Lower leg skin (tissue), 4 donors: ENCODE results near the gene TMSB10. TPM values are rescaled to one million over a fixed set of nuclear protein-coding genes. Genes with fewer than 3 reads are reported as not detected.

Experiments
- DNase-seq, 2 donors: peaks; one replicate each; pipeline ENCODE4 v3.0.0-alpha.2; 2019; ENCODE audit warnings: low spot score in 2 of 2
- H3K4me3 ChIP-seq: fragments of 200-600 bp; sonication (generic); 2 replicates; pipeline ENCODE4 v1.5.1; 2017; ENCODE audit warnings: mild to moderate bottlenecking, low read depth; ENCODE audit not compliant: poor library complexity, severe bottlenecking
- CTCF ChIP-seq, 3 donors: fragments of 450-650 bp; IDR thresholded peaks; one replicate each; pipeline ENCODE4 v1.5.1; 2016; ENCODE audit warnings: antibody characterized with exemption in 3 of 3, mild to moderate bottlenecking in 3 of 3, moderate library complexity in 2 of 3
- POLR2A ChIP-seq, 2 donors: fragments of 450-650 bp; IDR thresholded peaks; one replicate each; pipeline ENCODE4 v1.6.1; 2016 to 2017; ENCODE audit warnings: antibody characterized with exemption in 2 of 2, mild to moderate bottlenecking in 1 of 2, moderate library complexity in 1 of 2
- WGBS, 2 donors: methylation state at CpG; one replicate each; pipeline ENCODE4 v1.1.5; 2018; 5-methylcytosine and 5-hydroxymethylcytosine counted together
- intact Hi-C: fragments of 100-400 bp; cut with DNase I; formaldehyde crosslinking; loops from one replicate; pipeline ENCODE4 v1.15.0; 2023; ENCODE audit warnings: low total_unique reads
- total RNA-seq, 4 donors: library from RNA; depleted of rRNA; stranded (reverse); fragments of >200 nt; gene quantifications; one replicate each; pipeline ENCODE4 v1.1.0, GENCODE V29; 2016

Gene TMSB10
- total RNA-seq, 4 donors from 2014 or later, result 774 to 1,415 (median 1,103) TPM

GRCh38 chr2:84947010-84947593 lies 41.6 kb downstream of the TMSB10 start:
- H3K4me3 ChIP-seq, result no peak overlapping the region
- TF ChIP-seq POLR2A (IDR thresholded peaks at IDR 0.05) (no peak), CTCF (IDR thresholded peaks at IDR 0.05) (no peak)
- 85 to 86% methylated on average over 10 of the region's 10 CpGs for WGBS, 2 donors

GRCh38 chr2:84953535-84953934 lies 48.1 kb downstream of the TMSB10 start:
- H3K4me3 ChIP-seq, result no peak overlapping the region
- DNase-seq, result no peak
- WGBS, 2 donors, result 74 to 89% methylated on average over 3 of the region's 3 CpGs
- intact Hi-C loops, result no loop called here
- TF ChIP-seq POLR2A (IDR thresholded peaks at IDR 0.05) (no peak), CTCF (IDR thresholded peaks at IDR 0.05) (no peak)

More at GRCh38 chr2:84947010-84947593, 41.6 kb downstream of the TMSB10 start:
- no peak for DNase-seq
- intact Hi-C loops, result no loop called here

- no peak overlapping the region for H3K4me3 ChIP-seq
- TF ChIP-seq CTCF (IDR thresholded peaks at IDR 0.05) (no peak), POLR2A (IDR thresholded peaks at IDR 0.05) (no peak)
- intact Hi-C loops, result no loop called here
- WGBS, 2 donors, result 90 to 96% methylated on average over 6 of the region's 6 CpGs
- DNase-seq, result no peak
Observed at GRCh38 chr2:84954329-84954728, 48.9 kb downstream of the TMSB10 start.

Other genes starting within 250 kb of the TMSB10 start
- gene TRABD2A, start 24.6 kb upstream of the TMSB10 start, total RNA-seq, result 1 to 10 TPM in 2 of 4 donors, under 1 TPM in 1, not detected in 1; 0.17 to 2.1 (median 1.5) TPM
- 10 to 100 TPM; 35.2 to 51.7 (median 39.9) TPM for gene KCMF1, start 65.5 kb downstream of the TMSB10 start, total RNA-seq
- gene TCF7L1, start 227.7 kb downstream of the TMSB10 start, total RNA-seq, result 1 to 10 TPM in 3 of 4 donors, under 1 TPM in 1; 0.67 to 4.8 (median 1.9) TPM